ENCODE results near the gene BFSP2.

BFSP2 gene

DNA sequence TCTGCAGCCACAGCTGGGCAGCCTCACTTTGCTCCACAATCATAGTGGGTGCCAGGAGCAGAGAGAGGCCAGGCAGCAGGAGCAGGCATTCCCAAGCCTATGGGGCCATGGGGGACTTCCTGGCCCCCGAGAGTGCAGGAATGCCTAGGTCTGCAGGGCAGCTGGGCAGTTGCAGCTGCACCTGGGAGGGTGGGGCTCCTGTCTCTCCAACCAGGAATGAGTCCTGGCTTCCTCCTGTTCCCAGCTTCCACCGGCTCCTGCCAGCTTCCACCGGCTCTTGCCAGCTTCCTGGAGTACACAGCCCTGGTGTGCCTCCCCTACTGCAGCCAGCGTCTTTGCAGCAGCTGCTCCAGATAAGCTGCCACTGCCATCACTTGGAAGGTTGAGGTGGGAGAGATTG is 87.3 kb downstream of the BFSP2 start:
- DNase-seq (ENCODE audit: low read depth, low spot score): no peak
- no peak overlapping the region for H3K4me3 ChIP-seq (ENCODE audit: low read depth, low read length)
- ChIA-PET POLR2A (no interaction called here), CTCF (interaction anchor here (0.9 to 6.5 kb wide), 4 partner anchors 14 to 92 kb away, joined by 3 to 48 read pairs (median 3); no protein-coding TSS in a partner anchor)
- TF ChIP-seq, protein P1, sequence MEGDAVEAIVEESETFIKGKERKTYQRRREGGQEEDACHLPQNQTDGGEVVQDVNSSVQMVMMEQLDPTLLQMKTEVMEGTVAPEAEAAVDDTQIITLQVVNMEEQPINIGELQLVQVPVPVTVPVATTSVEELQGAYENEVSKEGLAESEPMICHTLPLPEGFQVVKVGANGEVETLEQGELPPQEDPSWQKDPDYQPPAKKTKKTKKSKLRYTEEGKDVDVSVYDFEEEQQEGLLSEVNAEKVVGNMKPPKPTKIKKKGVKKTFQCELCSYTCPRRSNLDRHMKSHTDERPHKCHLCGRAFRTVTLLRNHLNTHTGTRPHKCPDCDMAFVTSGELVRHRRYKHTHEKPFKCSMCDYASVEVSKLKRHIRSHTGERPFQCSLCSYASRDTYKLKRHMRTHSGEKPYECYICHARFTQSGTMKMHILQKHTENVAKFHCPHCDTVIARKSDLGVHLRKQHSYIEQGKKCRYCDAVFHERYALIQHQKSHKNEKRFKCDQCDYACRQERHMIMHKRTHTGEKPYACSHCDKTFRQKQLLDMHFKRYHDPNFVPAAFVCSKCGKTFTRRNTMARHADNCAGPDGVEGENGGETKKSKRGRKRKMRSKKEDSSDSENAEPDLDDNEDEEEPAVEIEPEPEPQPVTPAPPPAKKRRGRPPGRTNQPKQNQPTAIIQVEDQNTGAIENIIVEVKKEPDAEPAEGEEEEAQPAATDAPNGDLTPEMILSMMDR (IDR thresholded peaks at IDR 0.05; ENCODE audit: insufficient read depth, low read length, missing control alignments): no peak

DNA sequence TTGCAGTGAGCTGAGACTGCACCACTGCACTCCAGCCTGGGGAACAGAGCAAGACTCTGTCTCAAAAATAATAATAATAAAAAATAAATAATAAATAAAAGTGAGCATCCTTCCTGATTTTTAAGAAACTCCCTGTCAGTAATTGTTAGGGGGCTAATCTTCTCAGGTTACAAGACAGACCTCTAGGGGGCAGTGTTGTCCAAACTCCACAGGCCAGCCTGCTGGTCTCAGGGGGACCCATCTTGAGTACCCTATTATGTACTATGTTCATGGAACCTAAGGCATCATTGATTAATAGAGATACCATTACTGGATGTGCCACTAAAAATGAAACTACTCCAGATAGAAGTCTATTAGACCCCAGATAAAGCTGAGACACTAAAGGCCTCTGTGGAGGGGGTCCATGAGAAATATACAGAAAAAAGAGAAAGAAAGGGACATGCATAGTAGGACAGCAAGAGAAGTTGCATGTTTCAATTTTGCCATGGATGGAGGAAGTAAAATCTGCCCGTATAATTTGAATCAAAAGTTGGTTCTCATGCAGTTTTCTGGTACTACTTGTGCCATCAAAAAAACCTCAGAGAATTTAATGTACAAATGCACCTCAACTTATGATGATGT is 88.2 kb downstream of the BFSP2 start:
- no peak for DNase-seq (ENCODE audit: low read depth, low spot score)
- TF ChIP-seq, protein P1 (IDR thresholded peaks at IDR 0.05; ENCODE audit: insufficient read depth, low read length, missing control alignments): peak; percentile 28
- POLR2A ChIA-PET: no interaction called here

DNA sequence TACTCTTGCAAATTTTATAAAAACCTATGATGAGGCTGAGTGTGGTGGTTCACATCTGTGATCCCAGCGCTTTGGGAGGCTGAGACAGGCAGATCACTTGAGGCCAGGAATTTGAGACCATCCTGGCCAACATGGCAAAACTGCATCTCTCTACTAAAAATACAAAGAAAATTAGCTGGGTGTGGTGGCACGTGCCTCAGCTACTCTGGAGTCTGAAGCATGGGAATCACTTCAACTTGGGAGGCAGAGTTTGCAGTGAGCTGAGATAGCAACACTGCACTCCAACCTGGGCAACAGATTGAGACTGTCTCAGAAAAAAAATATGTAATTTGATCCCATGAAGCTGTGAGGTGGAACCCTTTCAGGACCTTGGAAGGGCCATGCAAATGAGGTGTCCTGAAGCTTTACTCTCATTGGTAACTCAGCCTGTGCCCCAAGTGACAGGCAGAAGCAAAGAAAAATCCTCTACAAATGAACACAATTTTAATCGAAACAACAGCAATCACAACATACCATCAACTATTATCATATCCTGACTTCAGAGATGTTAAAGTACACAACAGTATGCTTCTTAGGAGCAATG is 89.0 kb downstream of the BFSP2 start:
- no peak overlapping the region for H3K4me3 ChIP-seq (ENCODE audit: low read depth, low read length)
- ChIA-PET POLR2A (interaction anchor here (1.1 kb wide), 1 partner anchor 88 kb away, joined by 3 read pairs; no protein-coding TSS in a partner anchor), CTCF (interaction anchor here (0.6 to 6.5 kb wide), 26 partner anchors 8 to 762 kb away, joined by 3 to 48 read pairs (median 4); no protein-coding TSS in a partner anchor)
- peak; percentile 45 for DNase-seq (ENCODE audit: low read depth, low spot score)
- TF ChIP-seq, protein P1 (IDR thresholded peaks at IDR 0.05; ENCODE audit: insufficient read depth, low read length, missing control alignments): no peak

More for the DNA sequence above, 88.2 kb downstream of the BFSP2 start:
- CTCF ChIA-PET: interaction anchor here (0.6 to 6.5 kb wide), 26 partner anchors 8 to 447 kb away, joined by 3 to 48 read pairs (median 4); no protein-coding TSS in a partner anchor
- no peak overlapping the region for H3K4me3 ChIP-seq (ENCODE audit: low read depth, low read length)

DNA sequence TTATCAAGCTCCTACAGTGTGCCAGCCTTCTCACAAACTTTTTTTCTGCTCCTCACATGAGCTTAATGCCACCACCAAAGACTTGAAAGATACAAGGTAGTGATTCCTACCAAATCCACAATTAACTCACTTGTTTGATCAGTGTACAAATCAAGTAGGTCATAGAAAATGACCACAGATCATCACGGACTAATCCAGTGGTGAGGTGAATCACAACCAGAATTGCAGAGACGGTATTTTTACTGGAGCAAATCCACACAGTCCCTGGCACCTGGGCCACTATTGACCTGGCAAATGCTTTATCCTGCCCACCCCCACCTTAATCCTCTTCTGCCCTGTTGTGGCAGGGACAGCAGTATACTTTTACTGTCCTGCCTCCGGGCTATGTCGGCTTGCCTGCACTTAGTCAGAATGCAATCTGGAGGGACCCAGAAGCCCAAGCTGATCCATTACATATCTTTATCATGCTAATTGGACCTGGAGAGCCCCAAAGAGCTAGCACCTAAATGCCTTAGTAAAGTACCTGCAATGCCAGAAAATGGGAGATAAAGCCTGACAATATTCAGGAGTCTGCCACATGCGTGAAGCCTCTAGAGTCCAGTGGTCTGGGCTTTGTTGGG is 89.7 kb downstream of the BFSP2 start:
- POLR2A ChIA-PET: interaction anchor here (1.1 kb wide), 1 partner anchor 87 kb away, joined by 3 read pairs; no protein-coding TSS in a partner anchor
- CTCF ChIA-PET: interaction anchor here (0.8 to 6.5 kb wide), 12 partner anchors 9 to 763 kb away, joined by 3 to 48 read pairs (median 5); no protein-coding TSS in a partner anchor
- no peak for DNase-seq (ENCODE audit: low read depth, low spot score)
- H3K4me3 ChIP-seq (ENCODE audit: low read depth, low read length): no peak overlapping the region
- TF ChIP-seq, protein P1 (IDR thresholded peaks at IDR 0.05; ENCODE audit: insufficient read depth, low read length, missing control alignments): no peak

DNA sequence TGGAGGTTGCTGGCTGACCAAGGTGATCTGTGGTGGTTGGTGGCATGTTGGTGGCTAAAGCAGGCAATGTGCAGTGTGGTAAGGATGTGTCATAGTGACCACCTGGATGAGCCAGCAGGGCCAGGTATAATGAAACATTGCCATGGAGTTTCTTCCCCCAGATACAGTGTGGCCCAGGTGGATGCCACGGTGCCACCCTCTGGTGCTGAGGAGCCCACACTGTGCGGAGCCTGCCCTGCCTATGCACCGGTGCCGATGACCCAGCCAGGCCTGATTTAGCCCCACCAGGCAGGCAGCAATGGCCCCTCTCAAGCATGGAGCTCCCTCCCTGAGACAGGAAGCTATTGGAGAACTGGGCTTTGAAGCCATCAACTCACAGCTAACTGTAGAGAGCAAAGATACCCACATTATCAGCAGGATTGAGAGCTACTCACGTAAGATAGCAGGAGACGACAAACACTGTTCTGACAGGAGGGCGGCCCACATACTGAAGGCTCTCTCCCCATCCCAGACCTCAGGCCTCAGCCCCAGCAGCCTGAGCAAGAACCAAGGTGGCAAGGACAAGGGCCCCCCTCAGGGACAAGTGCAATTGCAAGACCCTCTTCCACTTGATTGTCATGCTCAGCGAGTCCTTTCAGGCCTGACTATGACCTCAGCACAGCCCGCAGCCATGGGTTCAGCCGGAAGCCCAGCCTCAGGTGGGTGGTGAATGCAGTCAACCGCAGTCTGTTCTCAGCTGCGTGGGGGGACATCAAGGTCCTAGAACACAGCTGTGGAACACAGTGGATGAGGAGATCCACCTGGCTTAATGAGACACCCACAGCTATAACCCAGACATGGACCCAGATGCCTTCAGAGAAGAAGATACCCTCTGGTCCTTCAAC is 90.9 kb downstream of the BFSP2 start:
- H3K4me3 ChIP-seq (ENCODE audit: low read depth, low read length): no peak overlapping the region
- ChIA-PET CTCF (interaction anchor here (1.8 to 6.5 kb wide), 2 partner anchors 10 to 88 kb away, joined by 5 to 48 read pairs; no protein-coding TSS in a partner anchor), POLR2A (no interaction called here)
- TF ChIP-seq, protein P1 (IDR thresholded peaks at IDR 0.05; ENCODE audit: insufficient read depth, low read length, missing control alignments): no peak
- no peak for DNase-seq (ENCODE audit: low read depth, low spot score)
